GM18502 (cell line): ENCODE data around the gene SYNJ1.
"Not testable (repeated sequence)": the region's sequence is repeated elsewhere in the genome, so short reads cannot be mapped to it uniquely, and the experiment has no call there.

Experiments used
- ATAC-seq: cut with Tn5 transposase; IDR thresholded peaks from one replicate; pipeline ENCODE4 v1.9.1; 2021; ENCODE audit warnings: mild to moderate bottlenecking; ENCODE audit not compliant: unreplicated experiment, poor library complexity

The SYNJ1 gene

GRCh38 chr21:32702702-32703101 lies 25.1 kb downstream of the SYNJ1 start:
- no peak for ATAC-seq

GRCh38 chr21:32698971-32699693 lies 28.7 kb downstream of the SYNJ1 start:
- ATAC-seq, result no peak

- no peak for ATAC-seq
These were observed 29.5 kb downstream of the SYNJ1 start for GRCh38 chr21:32698286-32698685.

- not testable (repeated sequence) for ATAC-seq
These were observed 32.3 kb downstream of the SYNJ1 start for GRCh38 chr21:32695482-32695881.

- no peak for ATAC-seq
These were observed 34.2 kb downstream of the SYNJ1 start for GRCh38 chr21:32693581-32693980.

GRCh38 chr21:32690085-32690484 lies 37.7 kb downstream of the SYNJ1 start:
- no peak for ATAC-seq

- no peak for ATAC-seq
These were observed 40.0 kb downstream of the SYNJ1 start for GRCh38 chr21:32687643-32688345.

- no peak for ATAC-seq
These were observed 44.9 kb downstream of the SYNJ1 start for GRCh38 chr21:32682696-32683474.

- no peak for ATAC-seq
These were observed 53.1 kb downstream of the SYNJ1 start for GRCh38 chr21:32674731-32675130.

GRCh38 chr21:32674038-32674437 lies 53.8 kb downstream of the SYNJ1 start:
- no peak for ATAC-seq

- ATAC-seq, result no peak
These were observed 61.6 kb downstream of the SYNJ1 start for GRCh38 chr21:32666258-32666657.

GRCh38 chr21:32664095-32664494 lies 63.7 kb downstream of the SYNJ1 start:
- ATAC-seq, result not testable (repeated sequence)

GRCh38 chr21:32661981-32662380 lies 65.8 kb downstream of the SYNJ1 start:
- ATAC-seq, result not testable (repeated sequence)

- ATAC-seq, result not testable (repeated sequence)
These were observed 66.6 kb downstream of the SYNJ1 start for GRCh38 chr21:32661026-32661782.

- no peak for ATAC-seq
These were observed 69.3 kb downstream of the SYNJ1 start for GRCh38 chr21:32658524-32658923.

- ATAC-seq, result no peak
These were observed 74.4 kb downstream of the SYNJ1 start for GRCh38 chr21:32653326-32653901.

GRCh38 chr21:32648165-32648564 lies 79.6 kb downstream of the SYNJ1 start:
- ATAC-seq, result no peak

GRCh38 chr21:32645261-32646182 lies 82.3 kb downstream of the SYNJ1 start:
- no peak for ATAC-seq
